Kidney (tissue), 14 donors: ENCODE results near the gene NCOR2. TPM values are rescaled to one million over a fixed set of nuclear protein-coding genes. Genes with fewer than 3 reads are reported as not detected.

Experiments used
- DNase-seq, 5 donors: peaks; one replicate each; pipeline ENCODE4 v3.0.0-alpha.2; 2013 to 2020
- FAIRE-seq: peaks from 2 replicates; lab custom pipeline; 2012; peaks lifted over from hg19 to GRCh38; lab: Jason Lieb, UNC
- H3K27ac ChIP-seq, 2 donors: one replicate each; pipeline ENCODE4 v1.7.0; 2013; ENCODE audit warnings: low read depth in 2 of 2, low read length in 2 of 2, inconsistent platforms in 1 of 2
- H3K27me3 ChIP-seq: one replicate; pipeline ENCODE4 v1.7.1; 2013; ENCODE audit warnings: low read length, inconsistent platforms; ENCODE audit not compliant: control insufficient read depth, insufficient read depth
- H3K36me3 ChIP-seq, 3 donors: one replicate each; pipeline versions ENCODE4 v1.7.0 to v1.7.1; 2013; ENCODE audit warnings: low read length in 3 of 3, control low read depth in 1 of 3, inconsistent platforms in 1 of 3; ENCODE audit not compliant: insufficient read depth in 3 of 3, control insufficient read depth in 2 of 3
- H3K4me1 ChIP-seq, 3 donors: one replicate each; pipeline versions ENCODE4 v1.7.0 to v1.7.1; 2013; ENCODE audit warnings: low read length in 3 of 3, inconsistent platforms in 1 of 3, low read depth in 1 of 3; ENCODE audit not compliant: control insufficient read depth in 2 of 3, insufficient read depth in 2 of 3
- H3K4me3 ChIP-seq, 3 donors: one replicate each; pipeline versions ENCODE4 v1.7.0 to v1.8.1; 2013; ENCODE audit warnings: low read length in 3 of 3, control low read depth in 1 of 3, inconsistent platforms in 1 of 3
- H3K9ac ChIP-seq, 3 donors: one replicate each; pipeline versions ENCODE4 v1.7.0 to v1.7.1; 2013; ENCODE audit warnings: low read length in 3 of 3, control low read depth in 1 of 3, inconsistent platforms in 1 of 3
- H3K9me3 ChIP-seq, 3 donors: one replicate each; pipeline versions ENCODE4 v1.7.0 to v1.7.1; 2013; ENCODE audit warnings: low read length in 3 of 3, control low read depth in 1 of 3, inconsistent platforms in 1 of 3; ENCODE audit not compliant: control insufficient read depth in 2 of 3, insufficient read depth in 1 of 3
- CTCF ChIP-seq: IDR thresholded peaks from 3 replicates; pipeline ENCODE4 v1.5.1; 2012; ENCODE audit warnings: mild to moderate bottlenecking, moderate library complexity, borderline replicate concordance; ENCODE audit not compliant: insufficient read depth; ENCODE audit errors: extremely low read depth
- intact Hi-C: fragments of 100-400 bp; cut with DNase I; formaldehyde crosslinking; loops from one replicate; pipeline ENCODE4 v1.11.1; 2022
- polyA plus RNA-seq: library from polyadenylated mRNA; stranded (reverse); fragments of 350-450 nt; fragmentation: Illumina TruSeq; extraction: RNeasy Lipid Tissue Mini Kit (QIAGEN cat#74804); gene quantifications from one replicate; pipeline ENCODE4 v1.2.3, GENCODE V29; 2014; ENCODE audit warnings: low read depth, low replicate concordance; ENCODE audit not compliant: insufficient read depth
- total RNA-seq: library from RNA; stranded (reverse); fragmentation: NEBNext Ultra II Directional; extraction: Animal tissue kit (Norgen Biotek cat#: 25700); gene quantifications from one replicate; pipeline ENCODE4 v1.2.1, GENCODE V29; 2021
- donor health status: control.
- donor health status: control.
- donor health status: control.
- donor health status: control.
- donor health status: control.
- donor health status: DM: yes; HTN: yes; CAD: no.
- donor health status: Normal renal cell carcinoma (clear cell type).

The NCOR2 gene
- total and polyA plus RNA-seq, 2 donors from 2014 or later = 18.7 to 205 TPM

- Histone ChIP-seq H3K27ac (no peak overlapping the region), H3K9me3 (no peaks in the 10 kb centered on the region), H3K4me1 (peaks cover 0 to under 1% (median 0%) of the 10 kb centered on the region in 3 donors), H3K4me3 (no peak overlapping the region), H3K27me3 (no peaks in the 10 kb centered on the region), H3K36me3 (no peaks in the 10 kb centered on the region), H3K9ac (no peak overlapping the region)
- no peak for TF ChIP-seq CTCF
- DNase-seq (peak in 1 of 5 donors; percentile 27), FAIRE-seq (no peak)
- intact Hi-C loops = no loop called here
These were observed 29.6 kb upstream of the NCOR2 start for GRCh38 chr12:124597041-124597440.

- no peak for TF ChIP-seq CTCF
- DNase-seq = no peak
- no peaks in the 10 kb centered on the region for H3K36me3 ChIP-seq
- no peak overlapping the region for H3K27ac ChIP-seq
- intact Hi-C loops = no loop called here
- H3K4me3 ChIP-seq = no peak overlapping the region
- H3K27me3 ChIP-seq = no peaks in the 10 kb centered on the region
- no peak overlapping the region for H3K9ac ChIP-seq
- H3K4me1 ChIP-seq = peaks cover 0 to 3% (median 0%) of the 10 kb centered on the region in 3 donors
- no peak for FAIRE-seq
- no peaks in the 10 kb centered on the region for H3K9me3 ChIP-seq
These were observed 28.0 kb upstream of the NCOR2 start for GRCh38 chr12:124595444-124595843.

- H3K9me3 ChIP-seq = no peaks in the 10 kb centered on the region
- H3K36me3 ChIP-seq = no peaks in the 10 kb centered on the region
- H3K27me3 ChIP-seq = no peaks in the 10 kb centered on the region
- FAIRE-seq (no peak), DNase-seq (no peak)
- no peak overlapping the region for H3K9ac ChIP-seq
- no peak overlapping the region for H3K4me3 ChIP-seq
- no peak for TF ChIP-seq CTCF
- H3K4me1 ChIP-seq = peaks cover 0 to 3% (median 0%) of the 10 kb centered on the region in 3 donors
- intact Hi-C loops = no loop called here
- H3K27ac ChIP-seq = no peak overlapping the region
These were observed 27.4 kb upstream of the NCOR2 start for GRCh38 chr12:124594851-124595250.

- H3K36me3 ChIP-seq = no peaks in the 10 kb centered on the region
- H3K9me3 ChIP-seq = no peaks in the 10 kb centered on the region
- H3K27me3 ChIP-seq = no peaks in the 10 kb centered on the region
- no peak overlapping the region for H3K9ac ChIP-seq
- H3K4me1 ChIP-seq = peaks cover 0 to 3% (median 0%) of the 10 kb centered on the region in 3 donors
- no peak overlapping the region for H3K27ac ChIP-seq
- FAIRE-seq = no peak
- no peak overlapping the region for H3K4me3 ChIP-seq
- TF ChIP-seq CTCF = no peak
- intact Hi-C loops = no loop called here
- no peak for DNase-seq
These were observed 26.5 kb upstream of the NCOR2 start for GRCh38 chr12:124593851-124594401.
